B cell (primary cell): ENCODE measurements around the gene ARHGEF10L. TPM values are rescaled to one million over a fixed set of nuclear protein-coding genes. Genes with fewer than 3 reads are reported as not detected.

Experiments used
- ATAC-seq: fragments of 200-7000 bp; cut with Tn5 transposase; one replicate; pipeline ENCODE4 v1.10.0; 2021; ENCODE audit warnings: low read depth, mild to moderate bottlenecking, moderate number of reproducible peaks, moderate library complexity
- CTCF ChIA-PET: fragments of 350-600 bp; sonication (Branson Sonifier 250); formaldehyde crosslinking; loops from one replicate; lab custom pipeline; 2021; ENCODE audit warnings: antibody characterized with exemption, inconsistent platforms; lab: Charles Lee
- POLR2A ChIA-PET: fragments of 350-600 bp; sonication (Branson Sonifier 250); formaldehyde crosslinking; loops from one replicate; lab custom pipeline; 2021; ENCODE audit warnings: antibody characterized with exemption; lab: Charles Lee
- DNase-seq: peaks from one replicate; pipeline ENCODE4 v3.0.0; 2013
- H2AFZ ChIP-seq: 2 replicates; pipeline ENCODE4 v1.6.1; 2012; ENCODE audit warnings: mild to moderate bottlenecking, low read depth, low read length; ENCODE audit not compliant: insufficient read depth, poor library complexity, severe bottlenecking
- H3K27ac ChIP-seq, 2 donors: 1 replicate in 1 of 2; 2 replicates in 1 of 2; pipeline ENCODE4 v1.5.1; 2012 to 2013; ENCODE audit warnings: low read length in 2 of 2, mild to moderate bottlenecking in 2 of 2, moderate library complexity in 1 of 2
- H3K27me3 ChIP-seq, 4 experiments: fragments of 200-600 bp in 1 of 4; sonication (generic) in 1 of 4; replicated peaks in 1 of 4; 1 replicate in 2 of 4; 2 replicates in 2 of 4; pipeline versions ENCODE4 v1.6.1 to v1.7.0; 2013 to 2016; ENCODE audit warnings: low read length in 3 of 4, mild to moderate bottlenecking in 2 of 4, mixed read lengths in 1 of 4, moderate library complexity in 1 of 4; ENCODE audit not compliant: insufficient read depth in 4 of 4, control insufficient read depth in 3 of 4; ENCODE audit errors: control extremely low read depth in 1 of 4
- H3K36me3 ChIP-seq, 2 experiments: replicated peaks in 1 of 2; 1 replicate in 1 of 2; 2 replicates in 1 of 2; pipeline versions ENCODE4 v1.6.1 to v1.7.1; 2013; ENCODE audit warnings: low read length in 1 of 2; ENCODE audit not compliant: insufficient read depth in 2 of 2, control insufficient read depth in 1 of 2; ENCODE audit errors: control extremely low read depth in 1 of 2, extremely low read depth in 1 of 2
- H3K4me1 ChIP-seq, 2 donors: fragments of 200-600 bp in 1 of 2; sonication (generic) in 1 of 2; 1 replicate in 1 of 2; 2 replicates in 1 of 2; pipeline versions ENCODE4 v1.5.1 to v1.6.1; 2013 to 2017; ENCODE audit warnings: low read length in 2 of 2; ENCODE audit not compliant: control insufficient read depth in 2 of 2, insufficient read depth in 2 of 2
- H3K4me2 ChIP-seq: replicated peaks from 2 replicates; pipeline ENCODE3; 2012; ENCODE audit warnings: mild to moderate bottlenecking, low read depth, low read length; ENCODE audit not compliant: poor library complexity, severe bottlenecking
- H3K4me3 ChIP-seq, 5 experiments: fragments of 200-600 bp in 1 of 5; sonication (generic) in 1 of 5; 1 replicate in 3 of 5; 2 replicates in 2 of 5; pipeline versions ENCODE4 v1.5.1 to v1.7.0; 2011 to 2016; ENCODE audit warnings: low read length in 4 of 5, mild to moderate bottlenecking in 4 of 5, low read depth in 2 of 5, control low read depth in 1 of 5, moderate library complexity in 1 of 5; ENCODE audit not compliant: insufficient read depth in 1 of 5; ENCODE audit errors: control extremely low read depth in 1 of 5, extremely low read depth in 1 of 5
- H3K79me2 ChIP-seq: fragments of 200-600 bp; sonication (generic); one replicate; pipeline ENCODE4 v1.6.0; 2016; ENCODE audit warnings: low read length; ENCODE audit not compliant: control insufficient read depth, insufficient read depth
- H3K9ac ChIP-seq: fragments of 200-600 bp; sonication (generic); 2 replicates; pipeline ENCODE4 v1.6.1; 2017; ENCODE audit warnings: mild to moderate bottlenecking, low read length, moderate library complexity
- H3K9me3 ChIP-seq, 3 donors: one replicate each; pipeline versions ENCODE4 v1.6.1 to v1.7.1; 2013; ENCODE audit warnings: low read length in 2 of 3; ENCODE audit not compliant: control insufficient read depth in 2 of 3, insufficient read depth in 1 of 3; ENCODE audit errors: control extremely low read depth in 1 of 3
- H4K20me1 ChIP-seq: 2 replicates; pipeline ENCODE4 v1.6.0; 2012; ENCODE audit warnings: mild to moderate bottlenecking, low read length; ENCODE audit not compliant: insufficient read depth, control insufficient read depth, poor library complexity, severe bottlenecking
- H3K27ac Mint-ChIP-seq: one replicate; pipeline ENCODE4 v1.8.0; 2021; ENCODE audit warnings: mixed read lengths
- H3K27me3 Mint-ChIP-seq: one replicate; pipeline ENCODE4 v1.8.0; 2021; ENCODE audit warnings: mixed read lengths
- H3K4me1 Mint-ChIP-seq: one replicate; pipeline ENCODE4 v1.8.0; 2021; ENCODE audit warnings: mixed read lengths
- H3K4me3 Mint-ChIP-seq: one replicate; pipeline ENCODE4 v1.8.0; 2021; ENCODE audit warnings: mixed read lengths
- H3K9me3 Mint-ChIP-seq: one replicate; pipeline ENCODE4 v1.8.0; 2022; ENCODE audit warnings: mixed read lengths; ENCODE audit not compliant: insufficient read depth
- CTCF ChIP-seq: fragments of 200-600 bp; IDR thresholded peaks from one replicate; pipeline ENCODE4 v1.8.0; 2022; ENCODE audit warnings: antibody characterized with exemption, mild to moderate bottlenecking
- EZH2 ChIP-seq: IDR thresholded peaks from 2 replicates; pipeline ENCODE4 v1.6.1; 2012; ENCODE audit warnings: borderline replicate concordance, low read depth, mild to moderate bottlenecking, moderate library complexity, low read length; ENCODE audit not compliant: insufficient read depth, poor library complexity, severe bottlenecking
- WGBS: methylation state at CpG from one replicate; pipeline ENCODE4 v1.1.5; 2013; ENCODE audit warnings: missing lambda C conversion rate; ENCODE audit not compliant: insufficient coverage; 5-methylcytosine and 5-hydroxymethylcytosine counted together
- intact Hi-C: fragments of 100-400 bp; cut with micrococcal nuclease; formaldehyde crosslinking; loops from one replicate; pipeline ENCODE4 v1.10.0; 2022
- polyA plus RNA-seq: library from polyadenylated mRNA; depleted of rRNA; stranded (reverse); fragments of >200 nt; gene quantifications from 2 replicates; pipeline ENCODE4 v1.2.3, GENCODE V29; 2012
- total RNA-seq, 2 donors: library from RNA; stranded (reverse); fragments of 120-200 nt in 1 of 2; gene quantifications; 1 replicate in 1 of 2; 2 replicates in 1 of 2; pipeline versions ENCODE4 v1.2.3 to v1.2.4, GENCODE V29; 2013 to 2022

The ARHGEF10L gene
- total and polyA plus RNA-seq, 2 donors (not counting 1 experiment from before 2014, with no cell fraction given): 2.0 to 4.9 TPM

GRCh38 chr1:17635811-17636210 lies 96.3 kb downstream of the ARHGEF10L start:
- Histone ChIP-seq H3K79me2 (no peaks in the 10 kb centered on the region), H3K9me3 (no peaks in the 10 kb centered on the region), H3K4me2 (peak overlapping the region; percentile 53), H4K20me1 (no peaks in the 10 kb centered on the region), H3K4me3 (no peak overlapping the region), H2AFZ (no peak overlapping the region), H3K4me1 (peaks cover 6 to 33% of the 10 kb centered on the region in 2 donors), H3K9ac (no peak overlapping the region), H3K36me3 (no peaks in the 10 kb centered on the region), H3K27me3 (no peaks in the 10 kb centered on the region), H3K27ac (no peak overlapping the region)
- no peak for TF ChIP-seq EZH2
- TF ChIP-seq CTCF: no peak
- Mint-ChIP-seq H3K9me3 (no peaks in the 10 kb centered on the region), H3K27ac (peak overlapping the region; percentile 82), H3K27me3 (no peaks in the 10 kb centered on the region), H3K4me1 (peaks cover 29% of the 10 kb centered on the region), H3K4me3 (peak overlapping the region; percentile 70)
- 41% methylated on average over 9 of the region's 9 CpGs for WGBS
- peak; percentile 74 for DNase-seq
- peak; percentile 89 for ATAC-seq
- CTCF ChIA-PET: no interaction called here
- POLR2A ChIA-PET: no interaction called here
- intact Hi-C loops: loop anchor here (10.0 kb wide), 1 partner anchor 201 kb away; the partner anchor contains the start of gene RCC2

- ChIA-PET CTCF (no interaction called here), POLR2A (no interaction called here)
- Histone ChIP-seq H3K4me2 (no peak overlapping the region), H3K27ac (no peak overlapping the region), H3K9ac (no peak overlapping the region), H3K36me3 (no peaks in the 10 kb centered on the region), H3K9me3 (no peaks in the 10 kb centered on the region), H3K4me3 (no peak overlapping the region), H2AFZ (no peak overlapping the region), H3K4me1 (peaks cover 6 to 30% of the 10 kb centered on the region in 2 donors), H4K20me1 (no peaks in the 10 kb centered on the region), H3K79me2 (no peaks in the 10 kb centered on the region), H3K27me3 (no peaks in the 10 kb centered on the region)
- intact Hi-C loops: loop anchor here (10.0 kb wide), 1 partner anchor 202 kb away; the partner anchor contains the start of gene RCC2
- H3K27me3 Mint-ChIP-seq: no peaks in the 10 kb centered on the region
- DNase-seq (no peak), ATAC-seq (peak; percentile 28)
- peak overlapping the region; percentile 56 for H3K27ac Mint-ChIP-seq
- 81% methylated on average over 3 of the region's 3 CpGs for WGBS
- H3K4me3 Mint-ChIP-seq: no peak overlapping the region
- H3K4me1 Mint-ChIP-seq: peaks cover 26% of the 10 kb centered on the region
- H3K9me3 Mint-ChIP-seq: no peaks in the 10 kb centered on the region
- TF ChIP-seq CTCF (no peak), EZH2 (no peak)
These were observed 97.1 kb downstream of the ARHGEF10L start for GRCh38 chr1:17636612-17637011.
